GM19452 (cell line): ENCODE measurements around the gene CCDC107.
A peak's percentile ranks its signal among the peaks of the same experiment; 100 is the strongest.

Experiments
- ATAC-seq: cut with Tn5 transposase; IDR thresholded peaks from one replicate; pipeline ENCODE4 v1.9.1; 2021; ENCODE audit not compliant: unreplicated experiment

CCDC107 gene

DNA sequence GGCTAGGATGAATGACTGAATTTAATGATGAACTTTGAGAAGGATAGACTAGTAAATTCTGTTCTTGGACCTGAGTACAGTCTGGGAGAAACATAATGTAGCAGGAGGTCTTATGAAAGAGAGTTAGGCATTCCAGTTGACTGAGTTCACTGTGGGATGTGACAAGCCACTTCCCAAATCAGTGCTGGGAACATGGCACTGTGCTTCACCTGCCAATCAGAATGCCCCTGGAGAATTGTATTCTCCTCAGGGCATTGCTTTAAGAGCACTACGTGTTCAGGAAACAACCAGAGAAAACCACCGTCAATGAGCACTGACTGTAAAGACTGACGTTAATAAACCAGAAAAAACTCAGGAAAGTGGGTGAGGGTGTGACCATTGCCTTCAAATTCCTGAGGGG, 1.2 kb downstream of the CCDC107 start:
- no peak for ATAC-seq

DNA sequence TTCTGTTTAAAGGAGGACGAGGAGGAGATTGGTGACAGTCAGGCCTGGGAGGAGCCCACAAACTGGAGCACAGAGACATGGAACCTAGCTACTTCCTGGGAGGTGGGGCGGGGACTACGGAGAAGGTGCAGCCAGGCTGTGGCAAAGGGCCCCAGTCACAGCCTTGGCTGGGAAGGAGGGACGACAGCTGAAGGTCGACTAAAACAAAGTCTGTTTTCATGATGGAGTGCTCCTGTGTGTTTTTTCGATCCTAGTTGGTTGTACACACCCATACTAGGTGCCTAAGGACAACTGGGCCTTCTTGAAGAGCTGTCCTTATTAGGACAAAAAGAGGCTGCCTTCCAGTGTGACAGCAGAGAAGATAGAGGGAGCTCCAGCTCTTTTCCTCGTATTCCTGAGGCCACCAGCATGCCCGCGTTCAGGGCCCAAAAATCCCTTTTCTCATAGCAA, 2.9 kb downstream of the CCDC107 start:
- ATAC-seq = no peak

DNA sequence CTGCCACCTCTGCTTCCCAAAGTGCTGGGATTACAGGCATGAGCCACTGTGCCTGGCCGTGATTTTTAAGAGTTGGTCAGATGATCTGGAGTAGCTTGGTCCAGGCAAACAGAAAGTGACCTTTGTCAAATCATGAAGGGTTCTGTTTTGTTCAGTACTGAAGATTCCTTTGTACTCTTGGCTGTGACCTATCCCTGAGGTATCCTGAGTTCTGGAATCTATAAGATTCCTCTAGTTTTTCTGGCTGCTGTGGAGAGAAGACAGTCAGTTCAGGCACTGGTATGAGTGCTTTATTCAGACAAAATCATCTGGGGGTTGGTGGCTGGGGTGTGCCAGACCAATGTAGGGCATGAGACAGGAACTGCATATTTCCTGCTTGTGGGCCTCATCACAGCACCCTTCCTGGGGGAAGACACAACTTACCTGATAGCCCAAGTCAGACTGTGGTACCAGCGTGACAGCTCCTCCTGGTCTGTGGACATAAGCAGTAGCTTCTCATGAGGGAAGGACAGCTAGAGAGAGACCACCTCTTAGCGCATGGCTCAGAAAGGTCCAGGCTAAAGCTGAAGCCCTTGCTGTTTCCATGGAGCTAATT, 3.8 kb downstream of the CCDC107 start:
- ATAC-seq = no peak

DNA sequence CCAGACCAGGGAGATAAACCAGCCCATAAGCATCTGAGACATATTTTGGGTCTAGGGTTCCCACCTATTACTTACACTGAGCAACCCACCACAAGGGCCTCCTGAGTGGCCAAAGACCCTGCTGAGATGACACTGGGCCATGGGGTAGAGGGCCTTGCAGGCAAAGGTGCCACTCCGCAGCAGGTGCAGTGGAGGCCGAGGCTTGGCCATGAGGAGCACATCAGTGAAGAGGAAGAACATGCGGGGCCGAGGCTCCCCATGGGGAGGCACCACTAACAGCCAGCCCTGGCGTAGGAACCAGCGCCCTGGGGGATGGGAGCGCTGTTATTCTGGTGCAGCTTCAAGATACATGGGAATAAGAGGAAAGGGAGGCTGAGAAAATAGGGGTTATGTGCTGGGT, 4.3 kb downstream of the CCDC107 start:
- no peak for ATAC-seq

DNA sequence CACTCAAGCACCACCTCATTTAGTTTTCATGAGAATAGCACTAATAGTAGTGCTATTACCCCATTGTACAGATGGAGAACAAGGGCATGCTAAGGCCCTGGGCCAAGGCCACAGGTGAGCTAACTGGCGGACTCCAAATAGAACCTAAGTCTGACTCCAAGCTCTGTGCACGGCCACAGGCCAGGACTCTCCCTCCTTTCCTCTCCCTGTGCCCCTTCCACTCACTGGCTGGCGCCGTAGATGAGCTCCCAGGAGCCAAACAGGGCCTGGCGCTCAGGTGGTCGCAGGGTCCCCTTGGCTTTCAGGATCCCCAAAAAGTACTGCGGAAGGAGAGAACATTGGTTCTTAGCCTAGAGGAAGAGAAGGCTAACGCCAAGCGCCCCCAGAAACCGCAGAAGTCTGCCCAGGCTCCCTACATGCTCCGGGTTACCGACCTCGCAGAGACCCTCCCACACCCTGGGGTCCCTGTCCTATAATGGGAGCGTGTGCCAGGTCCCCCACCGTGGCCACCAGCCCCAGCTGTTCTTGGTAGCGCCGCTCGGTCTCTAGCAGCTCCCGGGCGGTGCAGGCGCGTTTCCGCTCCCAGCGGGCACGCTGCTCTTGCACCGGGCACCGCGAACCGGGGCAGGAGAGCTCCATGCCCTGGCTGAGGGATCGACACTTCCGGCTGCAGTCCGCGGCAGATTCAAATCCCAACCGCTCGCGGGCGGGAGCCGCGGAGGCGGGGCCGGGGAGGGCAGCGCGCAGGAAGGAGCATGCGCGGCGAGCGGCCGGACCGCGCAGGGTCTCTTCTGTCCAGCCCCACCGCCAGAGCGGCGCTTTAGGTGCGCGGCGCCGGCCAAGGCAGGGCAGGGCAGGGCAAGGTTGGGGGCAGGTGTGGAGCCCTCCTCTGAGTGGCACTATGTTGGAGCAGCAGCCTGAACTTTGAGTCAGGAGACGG, 6.7 kb downstream of the CCDC107 start, which contains the start of gene ARHGEF39:
TSS of gene ARHGEF39 (minus strand) at position 665 of the 940 bp plus-strand sequence. CDS start at position 639, 26 bp downstream.
- peak; percentile 76 for ATAC-seq

DNA sequence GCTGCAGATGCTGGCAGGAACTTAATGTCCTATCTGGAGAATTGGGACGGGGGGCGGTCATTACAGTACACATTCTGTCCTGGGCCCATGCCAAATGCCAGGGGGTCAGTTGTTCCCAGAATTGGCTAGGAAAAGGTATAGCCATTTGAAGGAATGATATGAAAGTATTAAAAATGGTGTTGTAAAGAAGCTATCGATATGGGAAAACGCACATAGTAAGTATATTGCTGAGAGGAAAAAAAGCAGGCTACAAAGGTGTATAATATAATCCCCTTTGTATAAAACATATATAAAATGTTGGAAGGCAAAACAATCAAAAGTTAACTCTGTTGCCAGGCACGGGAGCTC, 7.4 kb downstream of the CCDC107 start:
- ATAC-seq = no peak

DNA sequence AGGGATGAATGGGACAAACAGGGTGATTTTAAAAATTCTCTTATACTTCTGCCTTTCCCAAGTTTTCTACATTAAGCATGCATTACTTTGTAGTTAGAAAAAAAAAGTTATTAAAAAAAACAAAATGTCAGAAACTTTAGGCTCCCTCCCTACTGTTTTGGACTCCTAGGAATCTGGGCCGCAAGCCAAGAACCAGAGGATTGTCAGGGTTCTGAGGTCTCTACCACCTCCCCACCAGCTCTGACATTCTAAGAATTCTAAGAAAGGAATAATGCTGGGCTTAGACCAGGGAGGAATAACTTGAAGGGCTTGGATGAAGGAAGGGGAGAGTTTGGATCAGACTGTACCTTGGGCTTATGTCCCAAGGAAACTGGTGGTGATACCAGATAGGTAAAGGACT, 8.0 kb downstream of the CCDC107 start:
- no peak for ATAC-seq

DNA sequence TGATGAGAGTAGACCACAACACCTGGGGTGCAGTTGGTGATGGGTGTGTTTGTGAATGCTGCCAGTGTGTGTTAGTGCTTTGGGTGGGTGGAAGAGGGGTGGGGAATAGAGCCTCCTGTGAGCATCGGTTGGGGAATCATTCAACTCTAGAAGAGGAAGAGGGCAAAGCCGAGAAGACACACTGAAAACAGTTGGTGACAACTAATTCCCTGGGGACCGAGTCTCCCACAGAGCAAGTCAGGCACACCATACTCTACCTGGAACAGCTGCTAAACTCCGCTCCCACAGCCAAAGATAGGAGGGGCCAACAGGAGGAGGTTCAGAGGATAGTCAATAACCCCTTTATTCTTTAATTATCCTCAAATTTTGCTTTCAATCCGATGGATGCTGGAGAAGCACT, 8.5 kb downstream of the CCDC107 start:
- no peak for ATAC-seq

DNA sequence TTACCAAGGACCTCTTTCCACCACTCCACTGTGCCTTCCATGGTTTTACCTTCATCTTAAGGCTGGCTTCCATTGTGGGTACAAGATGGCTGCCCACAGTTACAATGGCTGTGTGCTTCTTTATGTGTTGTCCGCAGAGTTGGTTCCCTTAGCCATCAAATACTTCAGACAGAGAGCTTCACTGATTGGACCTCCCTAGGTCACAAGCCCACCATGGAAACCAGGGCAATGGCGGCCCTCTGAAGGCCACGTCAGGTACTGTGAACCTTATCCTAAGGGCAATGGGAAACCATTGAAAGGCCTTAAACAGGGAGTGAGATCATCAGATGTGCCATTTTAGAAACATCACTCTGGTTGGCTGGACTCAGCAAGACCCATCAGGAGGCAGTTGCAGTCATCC, 9.8 kb downstream of the CCDC107 start:
- ATAC-seq = no peak

DNA sequence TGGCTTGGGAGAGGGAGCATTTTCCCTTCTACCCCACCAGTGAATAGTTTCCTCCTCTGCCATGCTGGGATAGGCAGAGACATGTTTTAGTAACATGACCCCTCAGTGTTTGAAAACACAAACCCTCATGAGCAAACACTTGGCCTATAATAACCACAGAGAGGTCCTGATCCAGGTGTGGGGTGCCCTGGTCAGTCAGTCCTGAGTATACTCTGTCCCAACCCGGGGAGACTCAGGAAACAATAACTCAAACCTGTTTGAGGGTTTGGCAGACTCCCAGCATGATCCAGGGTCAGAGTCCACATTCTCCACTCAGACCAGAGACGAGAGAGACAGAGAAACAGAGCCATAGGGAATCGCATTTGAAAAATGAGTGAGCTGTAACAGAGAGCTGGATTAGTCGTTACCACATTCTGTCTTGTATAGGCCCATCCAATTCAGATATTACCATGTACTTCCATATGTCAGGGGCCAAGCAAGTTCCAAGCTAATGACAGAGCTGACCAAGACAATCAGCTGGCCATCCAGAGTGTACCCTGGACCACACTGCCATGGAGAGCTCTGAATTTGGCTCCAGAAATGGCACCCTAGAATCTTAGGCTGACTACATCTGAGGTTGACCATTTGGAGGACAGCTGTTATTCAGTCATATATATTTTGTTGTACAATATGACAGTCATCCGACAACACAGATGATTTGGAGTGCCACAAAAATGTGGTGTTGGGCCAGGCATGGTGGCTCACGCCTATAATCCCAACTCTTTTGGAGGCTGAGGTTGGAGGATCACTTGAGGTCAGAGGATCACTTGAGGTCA, 11.4 kb downstream of the CCDC107 start:
- no peak for ATAC-seq

DNA sequence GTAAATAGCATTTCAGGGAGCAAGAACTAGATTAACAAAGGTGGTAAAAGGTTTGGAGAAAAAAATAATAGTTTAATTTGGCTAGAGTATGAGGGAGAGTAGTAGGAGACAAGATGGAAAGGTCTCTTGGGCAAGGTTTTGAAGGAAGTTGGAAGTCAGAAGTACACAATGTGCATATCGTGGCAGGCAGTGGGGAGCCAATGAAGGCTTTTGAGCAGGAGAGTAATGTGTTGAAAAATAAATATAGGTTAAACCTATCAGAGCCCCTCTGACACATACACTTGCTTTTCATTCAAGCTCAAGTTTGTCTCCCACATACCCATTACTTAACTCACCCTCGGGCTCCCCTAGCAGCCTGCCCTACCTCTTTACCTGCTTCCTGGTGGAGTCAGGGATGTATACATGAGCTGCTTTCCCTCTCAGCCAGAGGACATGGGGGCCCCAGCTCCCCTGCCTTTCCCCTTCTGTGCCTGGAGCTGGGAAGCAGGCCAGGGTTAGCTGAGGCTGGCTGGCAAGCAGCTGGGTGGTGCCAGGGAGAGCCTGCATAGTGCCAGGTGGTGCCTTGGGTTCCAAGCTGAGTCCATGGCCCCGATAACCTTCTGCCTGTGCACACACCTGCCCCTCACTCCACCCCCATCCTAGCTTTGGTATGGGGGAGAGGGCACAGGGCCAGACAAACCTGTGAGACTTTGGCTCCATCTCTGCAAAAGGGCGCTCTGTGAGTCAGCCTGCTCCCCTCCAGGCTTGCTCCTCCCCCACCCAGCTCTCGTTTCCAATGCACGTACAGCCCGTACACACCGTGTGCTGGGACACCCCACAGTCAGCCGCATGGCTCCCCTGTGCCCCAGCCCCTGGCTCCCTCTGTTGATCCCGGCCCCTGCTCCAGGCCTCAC, 15.3 kb downstream of the CCDC107 start, which contains the start of gene CA9:
TSS of gene CA9 (plus strand) at position 797 of the 893 bp plus-strand sequence. CDS start at position 829, 32 bp downstream.
- ATAC-seq = no peak

DNA sequence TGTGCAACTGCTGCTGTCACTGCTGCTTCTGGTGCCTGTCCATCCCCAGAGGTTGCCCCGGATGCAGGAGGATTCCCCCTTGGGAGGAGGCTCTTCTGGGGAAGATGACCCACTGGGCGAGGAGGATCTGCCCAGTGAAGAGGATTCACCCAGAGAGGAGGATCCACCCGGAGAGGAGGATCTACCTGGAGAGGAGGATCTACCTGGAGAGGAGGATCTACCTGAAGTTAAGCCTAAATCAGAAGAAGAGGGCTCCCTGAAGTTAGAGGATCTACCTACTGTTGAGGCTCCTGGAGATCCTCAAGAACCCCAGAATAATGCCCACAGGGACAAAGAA, 15.9 kb downstream of the CCDC107 start:
- no peak for ATAC-seq

DNA sequence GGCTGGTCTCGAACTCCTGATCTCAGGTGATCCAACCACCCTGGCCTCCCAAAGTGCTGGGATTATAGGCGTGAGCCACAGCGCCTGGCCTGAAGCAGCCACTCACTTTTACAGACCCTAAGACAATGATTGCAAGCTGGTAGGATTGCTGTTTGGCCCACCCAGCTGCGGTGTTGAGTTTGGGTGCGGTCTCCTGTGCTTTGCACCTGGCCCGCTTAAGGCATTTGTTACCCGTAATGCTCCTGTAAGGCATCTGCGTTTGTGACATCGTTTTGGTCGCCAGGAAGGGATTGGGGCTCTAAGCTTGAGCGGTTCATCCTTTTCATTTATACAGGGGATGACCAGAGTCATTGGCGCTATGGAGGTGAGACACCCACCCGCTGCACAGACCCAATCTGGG, 17.1 kb downstream of the CCDC107 start:
- ATAC-seq = no peak

DNA sequence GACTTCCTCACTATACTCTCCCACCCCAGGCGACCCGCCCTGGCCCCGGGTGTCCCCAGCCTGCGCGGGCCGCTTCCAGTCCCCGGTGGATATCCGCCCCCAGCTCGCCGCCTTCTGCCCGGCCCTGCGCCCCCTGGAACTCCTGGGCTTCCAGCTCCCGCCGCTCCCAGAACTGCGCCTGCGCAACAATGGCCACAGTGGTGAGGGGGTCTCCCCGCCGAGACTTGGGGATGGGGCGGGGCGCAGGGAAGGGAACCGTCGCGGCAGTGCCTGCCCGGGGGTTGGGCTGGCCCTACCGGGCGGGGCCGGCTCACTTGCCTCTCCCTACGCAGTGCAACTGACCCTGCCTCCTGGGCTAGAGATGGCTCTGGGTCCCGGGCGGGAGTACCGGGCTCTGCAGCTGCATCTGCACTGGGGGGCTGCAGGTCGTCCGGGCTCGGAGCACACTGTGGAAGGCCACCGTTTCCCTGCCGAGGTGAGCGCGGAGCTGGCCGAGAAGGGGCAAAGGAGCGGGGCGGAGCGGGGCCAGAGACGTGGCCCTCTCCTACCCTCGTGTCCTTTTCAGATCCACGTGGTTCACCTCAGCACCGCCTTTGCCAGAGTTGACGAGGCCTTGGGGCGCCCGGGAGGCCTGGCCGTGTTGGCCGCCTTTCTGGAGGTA, 17.8 kb downstream of the CCDC107 start:
- ATAC-seq = no peak

DNA sequence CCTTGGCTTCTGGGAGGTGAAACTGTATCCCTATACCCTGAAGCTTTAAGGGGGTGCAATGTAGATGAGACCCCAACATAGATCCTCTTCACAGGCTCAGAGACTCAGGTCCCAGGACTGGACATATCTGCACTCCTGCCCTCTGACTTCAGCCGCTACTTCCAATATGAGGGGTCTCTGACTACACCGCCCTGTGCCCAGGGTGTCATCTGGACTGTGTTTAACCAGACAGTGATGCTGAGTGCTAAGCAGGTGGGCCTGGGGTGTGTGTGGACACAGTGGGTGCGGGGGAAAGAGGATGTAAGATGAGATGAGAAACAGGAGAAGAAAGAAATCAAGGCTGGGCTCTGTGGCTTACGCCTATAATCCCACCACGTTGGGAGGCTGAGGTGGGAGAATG, 21.0 kb downstream of the CCDC107 start:
- ATAC-seq = no peak

DNA sequence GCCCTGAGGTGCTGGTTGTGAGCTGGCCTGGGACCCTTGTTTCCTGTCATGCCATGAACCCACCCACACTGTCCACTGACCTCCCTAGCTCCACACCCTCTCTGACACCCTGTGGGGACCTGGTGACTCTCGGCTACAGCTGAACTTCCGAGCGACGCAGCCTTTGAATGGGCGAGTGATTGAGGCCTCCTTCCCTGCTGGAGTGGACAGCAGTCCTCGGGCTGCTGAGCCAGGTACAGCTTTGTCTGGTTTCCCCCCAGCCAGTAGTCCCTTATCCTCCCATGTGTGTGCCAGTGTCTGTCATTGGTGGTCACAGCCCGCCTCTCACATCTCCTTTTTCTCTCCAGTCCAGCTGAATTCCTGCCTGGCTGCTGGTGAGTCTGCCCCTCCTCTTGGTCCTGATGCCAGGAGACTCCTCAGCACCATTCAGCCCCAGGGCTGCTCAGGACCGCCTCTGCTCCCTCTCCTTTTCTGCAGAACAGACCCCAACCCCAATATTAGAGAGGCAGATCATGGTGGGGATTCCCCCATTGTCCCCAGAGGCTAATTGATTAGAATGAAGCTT, 21.8 kb downstream of the CCDC107 start:
- no peak for ATAC-seq

DNA sequence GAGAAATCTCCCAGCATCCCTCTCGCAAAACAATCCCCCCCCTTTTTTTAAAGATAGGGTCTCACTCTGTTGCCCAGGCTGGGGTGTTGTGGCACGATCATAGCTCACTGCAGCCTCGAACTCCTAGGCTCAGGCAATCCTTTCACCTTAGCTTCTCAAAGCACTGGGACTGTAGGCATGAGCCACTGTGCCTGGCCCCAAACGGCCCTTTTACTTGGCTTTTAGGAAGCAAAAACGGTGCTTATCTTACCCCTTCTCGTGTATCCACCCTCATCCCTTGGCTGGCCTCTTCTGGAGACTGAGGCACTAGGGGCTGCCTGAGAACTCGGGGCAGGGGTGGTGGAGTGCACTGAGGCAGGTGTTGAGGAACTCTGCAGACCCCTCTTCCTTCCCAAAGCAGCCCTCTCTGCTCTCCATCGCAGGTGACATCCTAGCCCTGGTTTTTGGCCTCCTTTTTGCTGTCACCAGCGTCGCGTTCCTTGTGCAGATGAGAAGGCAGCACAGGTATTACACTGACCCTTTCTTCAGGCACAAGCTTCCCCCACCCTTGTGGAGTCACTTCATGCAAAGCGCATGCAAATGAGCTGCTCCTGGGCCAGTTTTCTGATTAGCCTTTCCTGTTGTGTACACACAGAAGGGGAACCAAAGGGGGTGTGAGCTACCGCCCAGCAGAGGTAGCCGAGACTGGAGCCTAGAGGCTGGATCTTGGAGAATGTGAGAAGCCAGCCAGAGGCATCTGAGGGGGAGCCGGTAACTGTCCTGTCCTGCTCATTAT, 22.4 kb downstream of the CCDC107 start:
- ATAC-seq = no peak

DNA sequence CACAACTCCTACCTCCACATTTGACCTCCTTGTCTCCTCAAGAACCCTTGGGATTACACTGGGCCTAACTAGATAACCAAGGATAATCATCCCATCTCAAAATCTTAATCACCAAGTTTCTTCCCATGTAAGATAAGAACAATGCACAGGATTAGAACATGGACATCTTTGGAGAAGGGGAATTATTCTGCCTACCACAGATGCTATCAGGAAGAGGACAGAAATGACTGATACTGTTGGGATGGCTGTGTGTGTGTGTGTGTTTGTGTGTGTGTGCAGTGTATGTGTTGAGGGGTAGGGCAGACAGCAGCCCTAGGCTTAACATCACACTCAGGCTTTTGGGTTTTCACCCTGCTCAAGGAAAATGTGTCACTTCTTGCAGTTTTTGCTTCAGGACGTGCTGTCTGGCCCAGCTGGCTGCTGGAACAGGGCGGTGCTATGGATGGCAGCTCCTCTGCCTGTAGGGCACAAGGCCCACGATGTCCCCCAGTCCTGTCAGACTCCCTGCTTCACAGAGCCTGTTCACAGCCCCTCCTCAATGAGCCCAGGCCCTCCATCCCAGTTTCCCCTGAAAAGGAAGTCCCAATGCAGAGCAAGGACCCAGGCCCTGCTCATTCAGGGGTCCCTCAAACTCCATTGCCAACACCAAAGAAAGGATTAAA, 23.4 kb downstream of the CCDC107 start:
- no peak for ATAC-seq
